PC-3 (cell line): ENCODE results near the gene GC.

ENCODE experiments used
- EZH2 ChIP-seq: fragments of 300-600 bp; sonication (generic); IDR thresholded peaks from one replicate; pipeline ENCODE4 v1.6.1; 2017; ENCODE audit warnings: antibody characterized with exemption, mild to moderate bottlenecking, low read length; ENCODE audit not compliant: unreplicated experiment
- EZH2phosphoT487 ChIP-seq: fragments of 300-600 bp; sonication (generic); IDR thresholded peaks from 2 replicates; pipeline ENCODE4 v1.6.1; 2018; ENCODE audit warnings: mild to moderate bottlenecking, antibody characterized with exemption, low read length, borderline replicate concordance
- TF ChIP-seq, protein P1 (sequence below): fragments of 300-600 bp; sonication (generic); conservative IDR thresholded peaks from 2 replicates; pipeline ENCODE4 v1.5.1; 2017; ENCODE audit warnings: antibody characterized with exemption, low read depth, mild to moderate bottlenecking, low read length

DNA sequence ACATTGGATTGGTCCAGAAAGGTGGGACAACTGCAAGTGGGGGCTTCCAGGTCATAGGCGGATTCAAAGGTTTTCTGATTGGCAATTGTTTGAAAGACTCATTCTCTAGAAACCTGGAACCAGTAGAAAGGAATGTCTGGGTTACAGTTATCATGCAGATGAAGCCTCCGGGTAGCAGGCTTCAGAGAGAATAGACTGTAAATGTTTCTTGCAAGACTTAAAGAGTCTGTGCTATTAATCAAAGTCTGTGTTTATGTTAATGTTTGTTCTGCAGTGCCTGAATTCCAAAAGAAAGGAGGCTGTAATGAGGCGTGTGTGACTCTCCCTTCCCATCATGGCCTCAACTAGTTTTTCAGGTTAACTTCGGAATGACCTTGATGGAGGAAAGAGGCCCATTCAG is 43.9 kb upstream of the GC start:
- TF ChIP-seq, protein P1, sequence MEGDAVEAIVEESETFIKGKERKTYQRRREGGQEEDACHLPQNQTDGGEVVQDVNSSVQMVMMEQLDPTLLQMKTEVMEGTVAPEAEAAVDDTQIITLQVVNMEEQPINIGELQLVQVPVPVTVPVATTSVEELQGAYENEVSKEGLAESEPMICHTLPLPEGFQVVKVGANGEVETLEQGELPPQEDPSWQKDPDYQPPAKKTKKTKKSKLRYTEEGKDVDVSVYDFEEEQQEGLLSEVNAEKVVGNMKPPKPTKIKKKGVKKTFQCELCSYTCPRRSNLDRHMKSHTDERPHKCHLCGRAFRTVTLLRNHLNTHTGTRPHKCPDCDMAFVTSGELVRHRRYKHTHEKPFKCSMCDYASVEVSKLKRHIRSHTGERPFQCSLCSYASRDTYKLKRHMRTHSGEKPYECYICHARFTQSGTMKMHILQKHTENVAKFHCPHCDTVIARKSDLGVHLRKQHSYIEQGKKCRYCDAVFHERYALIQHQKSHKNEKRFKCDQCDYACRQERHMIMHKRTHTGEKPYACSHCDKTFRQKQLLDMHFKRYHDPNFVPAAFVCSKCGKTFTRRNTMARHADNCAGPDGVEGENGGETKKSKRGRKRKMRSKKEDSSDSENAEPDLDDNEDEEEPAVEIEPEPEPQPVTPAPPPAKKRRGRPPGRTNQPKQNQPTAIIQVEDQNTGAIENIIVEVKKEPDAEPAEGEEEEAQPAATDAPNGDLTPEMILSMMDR, result no peak
- TF ChIP-seq EZH2phosphoT487 (no peak), EZH2 (no peak)
